Measurements from ENCODE around the gene SUPT20H. TPM values are rescaled to one million over a fixed set of nuclear protein-coding genes. Genes with fewer than 3 reads are reported as not detected.

The SUPT20H gene
- total RNA-seq = 57.3 and 58.4 TPM in 2 replicates

GRCh38 chr13:37058910-37059847 is at the start of gene SUPT20H:
SUPT20H (minus strand) TSS chr13:37059688; CDS start chr13:37051490, 8,198 bp downstream.

GRCh38 chr13:37105251-37105714 is 45.8 kb upstream of the SUPT20H start, which contains the start of gene CSNK1A1L:
CSNK1A1L (minus strand) TSS chr13:37105664; CDS start chr13:37105256, 408 bp downstream.

GRCh38 chr13:36999054-36999714 is 60.3 kb downstream of the SUPT20H start, which contains the start of gene ALG5:
ALG5 (minus strand) TSS chr13:36999340; CDS start chr13:36999300, 40 bp downstream.

Other genes starting within 250 kb of the SUPT20H start
- 2.9 and 4.3 TPM in 2 replicates for gene RFXAP, start 240.5 kb downstream of the SUPT20H start, total RNA-seq
- gene SMAD9, start 139.4 kb downstream of the SUPT20H start, total RNA-seq = 24.2 and 30.6 TPM in 2 replicates
- 51.5 and 72.3 TPM in 2 replicates for gene ALG5, start 60.3 kb downstream of the SUPT20H start, total RNA-seq
- 26.9 and 35.3 TPM in 2 replicates for gene EXOSC8, start 58.9 kb downstream of the SUPT20H start, total RNA-seq
- not detected in 2 replicates for gene CSNK1A1L, start 46.0 kb upstream of the SUPT20H start, total RNA-seq

Data from articular chondrocyte of knee joint (primary cell).